HG02884 (cell line): Measurements from ENCODE around the gene C3orf22.

ENCODE experiments used
- ATAC-seq: cut with Tn5 transposase; IDR thresholded peaks from one replicate; pipeline ENCODE4 v1.9.1; 2021; ENCODE audit warnings: mild to moderate bottlenecking, moderate library complexity; ENCODE audit not compliant: unreplicated experiment

The C3orf22 gene

GRCh38 chr3:126516152-126516935, 42.4 kb downstream of the C3orf22 start:
- ATAC-seq, result no peak

- no peak for ATAC-seq
Measured at GRCh38 chr3:126515066-126515706, 43.5 kb downstream of the C3orf22 start.

GRCh38 chr3:126514161-126514560, 44.6 kb downstream of the C3orf22 start:
- ATAC-seq, result no peak

GRCh38 chr3:126512916-126513650, 45.6 kb downstream of the C3orf22 start:
- ATAC-seq, result no peak

GRCh38 chr3:126512026-126512425, 46.7 kb downstream of the C3orf22 start:
- ATAC-seq, result no peak

- no peak for ATAC-seq
Measured at GRCh38 chr3:126511291-126511690, 47.4 kb downstream of the C3orf22 start.

GRCh38 chr3:126510308-126510910, 48.3 kb downstream of the C3orf22 start:
- no peak for ATAC-seq

- no peak for ATAC-seq
Measured at GRCh38 chr3:126509597-126510307, 49.0 kb downstream of the C3orf22 start.

- ATAC-seq, result no peak
Measured at GRCh38 chr3:126508564-126508964, 50.2 kb downstream of the C3orf22 start.

GRCh38 chr3:126507886-126508285, 50.8 kb downstream of the C3orf22 start:
- no peak for ATAC-seq

GRCh38 chr3:126503701-126504100, 55.0 kb downstream of the C3orf22 start:
- no peak for ATAC-seq

GRCh38 chr3:126502656-126503055, 56.1 kb downstream of the C3orf22 start:
- ATAC-seq, result no peak

GRCh38 chr3:126501736-126502135, 57.0 kb downstream of the C3orf22 start:
- no peak for ATAC-seq

- no peak for ATAC-seq
Measured at GRCh38 chr3:126501054-126501453, 57.7 kb downstream of the C3orf22 start.

- no peak for ATAC-seq
Measured at GRCh38 chr3:126500016-126500415, 58.7 kb downstream of the C3orf22 start.
